Caco-2 (cell line): ENCODE measurements around the gene HS6ST2. TPM values are rescaled to one million over a fixed set of nuclear protein-coding genes. Genes with fewer than 3 reads are reported as not detected.
A peak's percentile ranks its signal among the peaks of the same experiment; 100 is the strongest.

Experiments
- BruUV-seq: library from RNA; stranded (reverse); fragments of 400-500 nt; replicated peaks from 2 replicates; lab custom pipeline; 2021; lab: Mats Ljungman, UMichigan
- CTCF ChIA-PET: fragments of 300-600 bp; sonication (Branson Sonifier 250); formaldehyde crosslinking; loops from one replicate; lab custom pipeline; 2022; ENCODE audit warnings: antibody characterized with exemption; lab: Charles Lee
- POLR2A ChIA-PET: fragments of 300-600 bp; sonication (Branson Sonifier 250); formaldehyde crosslinking; loops from one replicate; lab custom pipeline; 2022; ENCODE audit warnings: antibody characterized with exemption; lab: Charles Lee
- DNase-seq, 2 experiments: peaks; one replicate each; pipeline versions ENCODE4 v3.0.0 to v3.0.0-alpha.2; 2020 to 2022
- H3K27me3 ChIP-seq: replicated peaks from 2 replicates; pipeline ENCODE4 v1.6.0; 2011; ENCODE audit warnings: low read length; ENCODE audit not compliant: control insufficient read depth, insufficient read depth
- H3K36me3 ChIP-seq: 2 replicates; pipeline ENCODE4 v1.5.1; 2011; ENCODE audit warnings: low read length; ENCODE audit not compliant: control insufficient read depth, insufficient read depth
- H3K4me1 ChIP-seq: fragments of 250-450 bp; sonication (Bioruptor Pico); 2 replicates; pipeline ENCODE4 v1.5.1; 2020; ENCODE audit warnings: mild to moderate bottlenecking
- H3K4me3 ChIP-seq: 2 replicates; pipeline ENCODE4 v1.5.1; 2011; ENCODE audit warnings: low read depth, mild to moderate bottlenecking, control low read depth, low read length
- H3K9me3 ChIP-seq: fragments of 250-450 bp; sonication (Bioruptor Pico); 2 replicates; pipeline ENCODE4 v1.5.1; 2020; ENCODE audit warnings: mild to moderate bottlenecking, moderate library complexity
- H3K27ac Mint-ChIP-seq: one replicate; pipeline ENCODE4 v1.8.0; 2022; ENCODE audit warnings: mixed read lengths; ENCODE audit not compliant: unreplicated experiment
- H3K27me3 Mint-ChIP-seq: one replicate; pipeline ENCODE4 v1.8.0; 2022; ENCODE audit warnings: mixed read lengths; ENCODE audit not compliant: insufficient read depth, unreplicated experiment
- H3K36me3 Mint-ChIP-seq: one replicate; pipeline ENCODE4 v1.8.0; 2022; ENCODE audit warnings: mild to moderate bottlenecking, mixed read lengths; ENCODE audit not compliant: insufficient read depth, unreplicated experiment
- H3K4me1 Mint-ChIP-seq: one replicate; pipeline ENCODE4 v1.8.0; 2022; ENCODE audit warnings: low read depth, mixed read lengths; ENCODE audit not compliant: unreplicated experiment
- H3K4me3 Mint-ChIP-seq: one replicate; pipeline ENCODE4 v1.8.0; 2022; ENCODE audit warnings: mild to moderate bottlenecking, moderate library complexity, mixed read lengths; ENCODE audit not compliant: unreplicated experiment
- H3K9me3 Mint-ChIP-seq: one replicate; pipeline ENCODE4 v1.8.0; 2022; ENCODE audit warnings: mixed read lengths; ENCODE audit not compliant: unreplicated experiment
- CTCF ChIP-seq, 2 experiments: fragments of 200-600 bp in 1 of 2; IDR thresholded peaks; 1 replicate in 1 of 2; 2 replicates in 1 of 2; pipeline versions ENCODE4 v1.5.1 to v1.8.0; 2011 to 2022; ENCODE audit warnings: antibody characterized with exemption in 1 of 2, control low read depth in 1 of 2, inconsistent platforms in 1 of 2, low read depth in 1 of 2, low read length in 1 of 2, mild to moderate bottlenecking in 1 of 2, moderate library complexity in 1 of 2; ENCODE audit not compliant: insufficient read depth in 1 of 2, severe bottlenecking in 1 of 2, unreplicated experiment in 1 of 2
- intact Hi-C: fragments of 100-400 bp; cut with micrococcal nuclease; formaldehyde crosslinking; loops from one replicate; pipeline ENCODE4 v1.10.0; 2022; ENCODE audit not compliant: unreplicated experiment
- total RNA-seq: library from RNA; stranded (reverse); gene quantifications from 2 replicates; pipeline ENCODE4 v1.2.3, GENCODE V29; 2022

Gene HS6ST2
- total RNA-seq, 1 experiment from 2014 or later: 34.9 TPM

- no peak overlapping the region for H3K4me3 ChIP-seq
- H3K4me1 ChIP-seq: no peaks in the 10 kb centered on the region
- Mint-ChIP-seq H3K9me3 (no peaks in the 10 kb centered on the region), H3K36me3 (no peaks in the 10 kb centered on the region), H3K27me3 (no peaks in the 10 kb centered on the region), H3K4me1 (no peaks in the 10 kb centered on the region), H3K4me3 (no peak overlapping the region), H3K27ac (no peak overlapping the region)
- H3K36me3 ChIP-seq: no peaks in the 10 kb centered on the region
- ChIA-PET CTCF (interaction anchor here (0.5 to 1.2 kb wide), 5 partner anchors 41 to 211 kb away, joined by 3 to 7 read pairs (median 3); no protein-coding TSS in a partner anchor), POLR2A (no interaction called here)
- H3K27me3 ChIP-seq: no peaks in the 10 kb centered on the region
- DNase-seq: peak in 1 of 2 experiments; percentile 17
- no peaks in the 10 kb centered on the region for H3K9me3 ChIP-seq
- BruUV-seq: no TSS peak
- intact Hi-C loops: no loop called here
- peak; percentile 50 to 64 for TF ChIP-seq CTCF (IDR thresholded peaks at IDR 0.05; ENCODE audit: insufficient read depth in 1 of 2, low read depth in 1 of 2, low read length in 1 of 2, severe bottlenecking in 1 of 2, unreplicated experiment in 1 of 2)
These were observed 46.6 kb upstream of the HS6ST2 start for GRCh38 chrX:133005042-133005441.

- no peak for DNase-seq
- Mint-ChIP-seq H3K36me3 (no peaks in the 10 kb centered on the region), H3K4me3 (no peak overlapping the region), H3K9me3 (no peaks in the 10 kb centered on the region), H3K27me3 (peaks cover 4% of the 10 kb centered on the region), H3K4me1 (no peaks in the 10 kb centered on the region), H3K27ac (no peak overlapping the region)
- Histone ChIP-seq H3K4me1 (no peaks in the 10 kb centered on the region), H3K4me3 (no peak overlapping the region), H3K9me3 (no peaks in the 10 kb centered on the region), H3K36me3 (no peaks in the 10 kb centered on the region), H3K27me3 (no peaks in the 10 kb centered on the region)
- no TSS peak for BruUV-seq
- ChIA-PET CTCF (no interaction called here), POLR2A (no interaction called here)
- TF ChIP-seq CTCF (IDR thresholded peaks at IDR 0.05; ENCODE audit: insufficient read depth in 1 of 2, low read depth in 1 of 2, low read length in 1 of 2, severe bottlenecking in 1 of 2, unreplicated experiment in 1 of 2): no peak
- intact Hi-C loops: no loop called here
These were observed 40.8 kb upstream of the HS6ST2 start for GRCh38 chrX:132999209-132999608.

- no peak for DNase-seq
- Histone ChIP-seq H3K27me3 (no peaks in the 10 kb centered on the region), H3K4me3 (no peak overlapping the region), H3K9me3 (no peaks in the 10 kb centered on the region), H3K4me1 (no peaks in the 10 kb centered on the region), H3K36me3 (no peaks in the 10 kb centered on the region)
- Mint-ChIP-seq H3K36me3 (no peaks in the 10 kb centered on the region), H3K4me3 (no peak overlapping the region), H3K9me3 (no peaks in the 10 kb centered on the region), H3K27me3 (no peaks in the 10 kb centered on the region), H3K27ac (no peak overlapping the region), H3K4me1 (no peaks in the 10 kb centered on the region)
- POLR2A ChIA-PET: no interaction called here
- no TSS peak for BruUV-seq
- no peak for TF ChIP-seq CTCF (IDR thresholded peaks at IDR 0.05; ENCODE audit: insufficient read depth in 1 of 2, low read depth in 1 of 2, low read length in 1 of 2, severe bottlenecking in 1 of 2, unreplicated experiment in 1 of 2)
- CTCF ChIA-PET: no interaction called here
- intact Hi-C loops: no loop called here
These were observed 32.4 kb upstream of the HS6ST2 start for GRCh38 chrX:132990835-132991234.
